ENCODE data around the gene GRID2.

DNA sequence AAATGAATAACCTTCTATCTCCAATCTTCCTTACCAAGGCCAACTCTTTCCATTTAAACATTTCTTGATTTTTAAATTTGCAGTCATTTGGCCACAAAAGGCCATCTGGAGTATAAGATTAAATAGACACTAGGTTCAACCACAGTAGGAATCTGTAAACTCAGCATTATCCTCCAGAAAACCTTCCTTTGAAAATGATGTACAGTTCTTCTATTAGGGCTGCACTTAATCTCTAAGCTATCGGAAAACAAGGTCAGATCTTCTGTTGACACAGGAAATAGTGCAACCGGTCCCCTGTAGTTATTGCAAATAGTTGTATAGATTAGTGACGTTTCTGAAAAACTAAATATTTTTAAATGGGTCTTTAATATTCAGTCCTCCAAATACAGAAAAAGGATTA, 1165.8 kb downstream of the GRID2 start:
- TF ChIP-seq, protein P1, sequence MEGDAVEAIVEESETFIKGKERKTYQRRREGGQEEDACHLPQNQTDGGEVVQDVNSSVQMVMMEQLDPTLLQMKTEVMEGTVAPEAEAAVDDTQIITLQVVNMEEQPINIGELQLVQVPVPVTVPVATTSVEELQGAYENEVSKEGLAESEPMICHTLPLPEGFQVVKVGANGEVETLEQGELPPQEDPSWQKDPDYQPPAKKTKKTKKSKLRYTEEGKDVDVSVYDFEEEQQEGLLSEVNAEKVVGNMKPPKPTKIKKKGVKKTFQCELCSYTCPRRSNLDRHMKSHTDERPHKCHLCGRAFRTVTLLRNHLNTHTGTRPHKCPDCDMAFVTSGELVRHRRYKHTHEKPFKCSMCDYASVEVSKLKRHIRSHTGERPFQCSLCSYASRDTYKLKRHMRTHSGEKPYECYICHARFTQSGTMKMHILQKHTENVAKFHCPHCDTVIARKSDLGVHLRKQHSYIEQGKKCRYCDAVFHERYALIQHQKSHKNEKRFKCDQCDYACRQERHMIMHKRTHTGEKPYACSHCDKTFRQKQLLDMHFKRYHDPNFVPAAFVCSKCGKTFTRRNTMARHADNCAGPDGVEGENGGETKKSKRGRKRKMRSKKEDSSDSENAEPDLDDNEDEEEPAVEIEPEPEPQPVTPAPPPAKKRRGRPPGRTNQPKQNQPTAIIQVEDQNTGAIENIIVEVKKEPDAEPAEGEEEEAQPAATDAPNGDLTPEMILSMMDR (optimal IDR thresholded peaks at IDR 0.05 in 1 of 3, IDR thresholded peaks at IDR 0.05 in 1 of 3, conservative IDR thresholded peaks at IDR 0.05 in 1 of 3; ENCODE audit: extremely low read depth in 1 of 3, insufficient read depth in 2 of 3, low read length in 3 of 3), result no peak
- TF ChIP-seq EZH2 (IDR thresholded peaks at IDR 0.05; ENCODE audit: low read length), result no peak
